ENCODE results near the gene PCSK6. TPM values are rescaled to one million over a fixed set of nuclear protein-coding genes. Genes with fewer than 3 reads are reported as not detected.

The PCSK6 gene
- total and polyA plus RNA-seq, 2 of the 8 experiments (the other 6 are each of a cell fraction or from before 2014, with no cell fraction given): 1.9 to 4.0 TPM

- H3K4me2 ChIP-seq (ENCODE audit: insufficient read depth in 1 of 2, low read depth in 2 of 2, low read length in 2 of 2): no peak overlapping the region
- peaks cover 0 to 6% (median 0%) of the 10 kb centered on the region in 4 experiments; a peak in 1 of 8 replicates for H3K36me3 ChIP-seq (ENCODE audit: control insufficient read depth in 2 of 4, insufficient read depth in 4 of 4, low read length in 3 of 4)
- H3K27me3 ChIP-seq (replicated peaks in 1 of 4; ENCODE audit: control insufficient read depth in 3 of 4, extremely low read depth in 1 of 4, insufficient read depth in 3 of 4, low read length in 3 of 4): peaks cover 11 to 40% (median 35%) of the 10 kb centered on the region in 4 experiments
- H2BK15ac ChIP-seq (ENCODE audit: low read length): no peak overlapping the region
- H3K23me2 ChIP-seq (ENCODE audit: low read depth, low read length): peaks cover 6% of the 10 kb centered on the region; the same call in 1 of the 2 replicates
- peaks cover 0 to 6% of the 10 kb centered on the region in 2 experiments; a peak in 2 of 4 replicates for H3K9me3 ChIP-seq (ENCODE audit: insufficient read depth in 2 of 2, low read depth in 1 of 2, low read length in 1 of 2)
- no peak overlapping the region for H3K56ac ChIP-seq (replicated peaks; ENCODE audit: insufficient read length, low read depth, low read length)
- H2BK120ac ChIP-seq (replicated peaks; ENCODE audit: low read depth, low read length): no peak overlapping the region
- H3K9ac ChIP-seq (replicated peaks in 1 of 4; ENCODE audit: extremely low read depth in 1 of 4, low read depth in 3 of 4, low read length in 3 of 4): no peak overlapping the region
- H3K79me1 ChIP-seq (ENCODE audit: low read depth, low read length): no peaks in the 10 kb centered on the region
- H3K4ac ChIP-seq (replicated peaks; ENCODE audit: insufficient read length, low read depth, low read length): no peak overlapping the region
- no peak overlapping the region for H3K4me3 ChIP-seq (ENCODE audit: extremely low read depth in 1 of 4, insufficient read depth in 2 of 4, low read depth in 3 of 4, low read length in 4 of 4)
- H3K14ac ChIP-seq (ENCODE audit: insufficient read length): no peak overlapping the region
- 91% methylated on average over 18 of the region's 18 CpGs; no CpG with 5 or more reads in 1 of the 2 experiments for WGBS, 2 experiments (ENCODE audit: extremely low coverage in 1 of 2, insufficient coverage in 1 of 2, insufficient read length in 1 of 2, insufficient replicate concordance in 2 of 2, low coverage in 1 of 2, low lambda C conversion rate in 2 of 2, missing lambda C conversion rate in 1 of 2)
- no peak overlapping the region for H2BK12ac ChIP-seq (ENCODE audit: low read depth, low read length)
- CTCF ChIA-PET (ENCODE audit: partially characterized antibody): interaction anchor here (1.4 to 3.3 kb wide), 3 partner anchors 9 to 149 kb away, joined by 5 to 19 read pairs (median 5); no protein-coding TSS in a partner anchor
- FAIRE-seq (no peak), DNase-seq (ENCODE audit: low read depth in 1 of 2, low spot score in 2 of 2) (peak in 1 of 2 experiments; percentile 37)
- H3K18ac ChIP-seq (ENCODE audit: extremely low read depth, low read length): no peak overlapping the region
- no peak overlapping the region for H4K8ac ChIP-seq (ENCODE audit: extremely low read depth, insufficient read depth, low read length)
- H2AK5ac ChIP-seq (ENCODE audit: low read depth, low read length): no peak overlapping the region
- H3K27ac ChIP-seq (ENCODE audit: low read depth, low read length): no peak overlapping the region
- peaks cover 0 to 3% of the 10 kb centered on the region in 2 experiments for H4K20me1 ChIP-seq (replicated peaks in 1 of 2; ENCODE audit: control insufficient read depth in 1 of 2, insufficient read depth in 2 of 2, low read length in 2 of 2)
- H3K23ac ChIP-seq (ENCODE audit: insufficient read length): no peak overlapping the region
- no peak overlapping the region for H2BK5ac ChIP-seq (ENCODE audit: low read depth, low read length)
- H2AFZ ChIP-seq (ENCODE audit: low read length): no peak overlapping the region
- no peak overlapping the region for H2BK20ac ChIP-seq (ENCODE audit: low read length)
- POLR2A ChIA-PET (ENCODE audit: partially characterized antibody): no interaction called here
- H3K4me1 ChIP-seq (replicated peaks in 1 of 4; ENCODE audit: control insufficient read depth in 3 of 4, insufficient read depth in 4 of 4, low read length in 3 of 4): peaks cover 0 to 24% (median 14%) of the 10 kb centered on the region in 4 experiments; a peak in 5 of 7 replicates
- H4K5ac ChIP-seq (ENCODE audit: insufficient read length, low read depth, low read length): no peak overlapping the region
- H3K79me2 ChIP-seq (ENCODE audit: control insufficient read depth in 1 of 2, insufficient read depth in 2 of 2, low read length in 2 of 2): no peaks in the 10 kb centered on the region
- H4K91ac ChIP-seq (replicated peaks; ENCODE audit: insufficient read length, low read length): no peak overlapping the region
- TF ChIP-seq ATF3 (IDR thresholded peaks at IDR 0.05; ENCODE audit: insufficient read depth, low read depth, low read length): no peak
- TF ChIP-seq ASH2L (IDR thresholded peaks at IDR 0.05; ENCODE audit: low read length): no peak
- no peak for TF ChIP-seq PHF8 (conservative IDR thresholded peaks at IDR 0.05; ENCODE audit: low read depth, low read length)
- no peak for TF ChIP-seq SIRT6 (IDR thresholded peaks at IDR 0.05; ENCODE audit: low read length)
These were observed 2.5 kb upstream of the PCSK6 start for GRCh38 chr15:101491734-101492640.

Data from H1 (cell line).